ENCODE measurements around the gene NCOA7. TPM values are rescaled to one million over a fixed set of nuclear protein-coding genes. Genes with fewer than 3 reads are reported as not detected.
A peak's percentile ranks its signal among the peaks of the same experiment; 100 is the strongest.

Gene NCOA7
- total RNA-seq, 2 experiments from 2014 or later = 34.6 to 35.7 TPM

- H3K27me3 Mint-ChIP-seq = no peaks in the 10 kb centered on the region
- CTCF ChIA-PET = interaction anchor here (0.6 to 4.2 kb wide), 5 partner anchors 11 to 194 kb away, joined by 3 to 72 read pairs (median 8); partner anchors contain the start of genes HINT3 and NCOA7
- no peaks in the 10 kb centered on the region for H3K9me3 ChIP-seq (ENCODE audit: control insufficient read depth in 1 of 2, insufficient read depth in 1 of 2, low read length in 2 of 2)
Measured at GRCh38 chr6:125779924-125780539, 10.7 kb upstream of the NCOA7 start.

GRCh38 chr6:125780540-125781313, 10.0 kb upstream of the NCOA7 start:
- no peaks in the 10 kb centered on the region for H3K9me3 Mint-ChIP-seq
- CTCF ChIA-PET = interaction anchor here (0.6 to 4.2 kb wide), 9 partner anchors 10 to 205 kb away, joined by 3 to 72 read pairs (median 4); partner anchors contain the start of genes HINT3, NCOA7 and TRMT11
- H3K4me1 ChIP-seq (ENCODE audit: insufficient read depth, low read length) = peaks cover 3% of the 10 kb centered on the region
- ATAC-seq (ENCODE audit: poor library complexity) (peak; percentile 72), DNase-seq (peak; percentile 24 to 83 (median 52))
- H3K27me3 ChIP-seq (ENCODE audit: control insufficient read depth in 1 of 2, insufficient read depth in 2 of 2, low read length in 2 of 2) = no peaks in the 10 kb centered on the region
- intact Hi-C loops (cut with DNase I, micrococcal nuclease) = loop anchor here (1.0 to 10.0 kb wide), 4 partner anchors 11 to 1484 kb away; partner anchors contain the start of genes HINT3 (in 1 of the 2) and RNF146 (in 1 of the 2)
- no peaks in the 10 kb centered on the region for H3K9me3 ChIP-seq (ENCODE audit: control insufficient read depth in 1 of 2, insufficient read depth in 1 of 2, low read length in 2 of 2)
- POLR2A ChIA-PET = interaction anchor here (0.7 to 4.4 kb wide), 29 partner anchors 10 to 1703 kb away, joined by 3 to 528 read pairs (median 6); partner anchors contain the start of genes ECHDC1, HDDC2, HEY2 and HINT3
- no peak overlapping the region for H3K27ac Mint-ChIP-seq
- H3K27me3 Mint-ChIP-seq = no peaks in the 10 kb centered on the region
- peak overlapping the region; percentile 88 to 93 for H3K27ac ChIP-seq (ENCODE audit: low read depth in 1 of 2, low read length in 2 of 2)
- no peaks in the 10 kb centered on the region for H3K36me3 ChIP-seq (ENCODE audit: insufficient read depth, low read length)
- no peak overlapping the region for H3K4me3 Mint-ChIP-seq
- H3K36me3 Mint-ChIP-seq (ENCODE audit: low read depth) = peaks cover under 1% of the 10 kb centered on the region
- H3K4me1 Mint-ChIP-seq (ENCODE audit: low read depth) = peaks cover 13% of the 10 kb centered on the region
- H3K4me3 ChIP-seq (ENCODE audit: low read length) = peak overlapping the region; percentile 76
- TF ChIP-seq CTCF (IDR thresholded peaks at IDR 0.05) = no peak

More at GRCh38 chr6:125779924-125780539, 10.7 kb upstream of the NCOA7 start:
- Mint-ChIP-seq H3K27ac (no peak overlapping the region), H3K36me3 (ENCODE audit: low read depth) (no peaks in the 10 kb centered on the region), H3K4me3 (no peak overlapping the region), H3K9me3 (no peaks in the 10 kb centered on the region), H3K4me1 (ENCODE audit: low read depth) (peaks cover 13% of the 10 kb centered on the region)
- ATAC-seq (ENCODE audit: poor library complexity) = peak; percentile 76
- peak overlapping the region; percentile 76 for H3K4me3 ChIP-seq (ENCODE audit: low read length)
- POLR2A ChIA-PET = interaction anchor here (1.1 to 4.4 kb wide), 20 partner anchors 10 to 1703 kb away, joined by 3 to 528 read pairs (median 7); partner anchors contain the start of genes HEY2, HINT3, NCOA7 and RNF146
- no peak for TF ChIP-seq CTCF (IDR thresholded peaks at IDR 0.05)
- H3K4me1 ChIP-seq (ENCODE audit: insufficient read depth, low read length) = peaks cover 3% of the 10 kb centered on the region
- H3K27me3 ChIP-seq (ENCODE audit: control insufficient read depth in 1 of 2, insufficient read depth in 2 of 2, low read length in 2 of 2) = no peaks in the 10 kb centered on the region
- intact Hi-C loops (cut with DNase I, micrococcal nuclease) = loop anchor here (1.0 to 10.0 kb wide), 5 partner anchors 11 to 1485 kb away; partner anchors contain the start of genes HINT3 (in 1 of the 2) and RNF146 (in 1 of the 2)
- DNase-seq = peak; percentile 72 to 96 (median 82)
- H3K36me3 ChIP-seq (ENCODE audit: insufficient read depth, low read length) = no peaks in the 10 kb centered on the region
- H3K27ac ChIP-seq (ENCODE audit: low read depth in 1 of 2, low read length in 2 of 2) = peak overlapping the region; percentile 88 to 93

- Histone ChIP-seq H3K36me3 (ENCODE audit: insufficient read depth, low read length) (peaks cover 2% of the 10 kb centered on the region), H3K27me3 (ENCODE audit: control insufficient read depth in 1 of 2, insufficient read depth in 2 of 2, low read length in 2 of 2) (no peaks in the 10 kb centered on the region), H3K27ac (ENCODE audit: low read depth in 1 of 2, low read length in 2 of 2) (peak overlapping the region; percentile 88 to 93), H3K4me1 (ENCODE audit: insufficient read depth, low read length) (peaks cover 3% of the 10 kb centered on the region), H3K4me3 (ENCODE audit: low read length) (peak overlapping the region; percentile 76), H3K9me3 (ENCODE audit: control insufficient read depth in 1 of 2, insufficient read depth in 1 of 2, low read length in 2 of 2) (no peaks in the 10 kb centered on the region)
- H3K27me3 Mint-ChIP-seq = no peaks in the 10 kb centered on the region
- intact Hi-C loops (cut with DNase I, micrococcal nuclease) = loop anchor here (1.0 to 10.0 kb wide), 3 partner anchors 10 to 1483 kb away; partner anchors contain the start of gene RNF146 (in 1 of the 2)
- peaks cover 13% of the 10 kb centered on the region for H3K4me1 Mint-ChIP-seq (ENCODE audit: low read depth)
- H3K9me3 Mint-ChIP-seq = no peaks in the 10 kb centered on the region
- peak in 8 of 14 experiments; percentile 30 to 69 (median 51) for DNase-seq
- no peak for TF ChIP-seq CTCF (IDR thresholded peaks at IDR 0.05)
- peaks cover 7% of the 10 kb centered on the region for H3K36me3 Mint-ChIP-seq (ENCODE audit: low read depth)
- ChIA-PET CTCF (interaction anchor here (0.7 to 4.2 kb wide), 9 partner anchors 9 to 205 kb away, joined by 3 to 72 read pairs (median 4); partner anchors contain the start of genes HINT3, NCOA7 and TRMT11), POLR2A (interaction anchor here (0.7 to 4.4 kb wide), 27 partner anchors 9 to 1562 kb away, joined by 3 to 528 read pairs (median 6); partner anchors contain the start of genes ECHDC1, HDDC2, HEY2 and HINT3)
- peak; percentile 64 for ATAC-seq (ENCODE audit: poor library complexity)
- no peak overlapping the region for H3K27ac Mint-ChIP-seq
- no peak overlapping the region for H3K4me3 Mint-ChIP-seq
Measured at GRCh38 chr6:125781314-125781868, 9.4 kb upstream of the NCOA7 start.

Data from CD4-positive, alpha-beta T cell (primary cell).